WERI-Rb-1 (cell line): Measurements from ENCODE around the gene ITSN1.

ENCODE experiments used
- DNase-seq: peaks from one replicate; pipeline ENCODE4 v3.0.0-alpha.2; 2020
- H3K27ac ChIP-seq: fragments of 250-450 bp; sonication (Bioruptor Pico); 2 replicates; pipeline ENCODE4 v1.5.1; 2020; ENCODE audit warnings: mild to moderate bottlenecking, moderate library complexity
- H3K27me3 ChIP-seq: fragments of 250-450 bp; sonication (Bioruptor Pico); 2 replicates; pipeline ENCODE4 v1.5.1; 2021; ENCODE audit warnings: mild to moderate bottlenecking, low read depth, moderate library complexity; ENCODE audit not compliant: insufficient read depth, severe bottlenecking
- H3K36me3 ChIP-seq: fragments of 250-450 bp; sonication (Bioruptor Pico); 2 replicates; pipeline ENCODE4 v1.5.1; 2020; ENCODE audit warnings: mild to moderate bottlenecking, moderate library complexity
- H3K4me3 ChIP-seq: 2 replicates; pipeline ENCODE4 v1.5.1; 2011; ENCODE audit warnings: low read depth, mild to moderate bottlenecking, control low read depth, low read length
- H3K9me3 ChIP-seq: fragments of 250-450 bp; sonication (Bioruptor Pico); 2 replicates; pipeline ENCODE4 v1.5.1; 2021; ENCODE audit warnings: mild to moderate bottlenecking, moderate library complexity; ENCODE audit not compliant: severe bottlenecking
- CTCF ChIP-seq: IDR thresholded peaks from 2 replicates; pipeline ENCODE4 v1.5.1; 2011; ENCODE audit warnings: low read depth, mild to moderate bottlenecking, control low read depth, inconsistent platforms, low read length

ITSN1 gene

GRCh38 chr21:33648555-33648954 lies 6.3 kb downstream of the ITSN1 start:
- Histone ChIP-seq H3K27ac (no peak overlapping the region), H3K9me3 (no peaks in the 10 kb centered on the region), H3K27me3 (no peaks in the 10 kb centered on the region), H3K36me3 (no peaks in the 10 kb centered on the region; the same call in 1 of the 2 replicates), H3K4me3 (no peak overlapping the region)
- TF ChIP-seq CTCF, result no peak
- DNase-seq, result no peak

- Histone ChIP-seq H3K27ac (no peak overlapping the region), H3K9me3 (no peaks in the 10 kb centered on the region), H3K4me3 (no peak overlapping the region), H3K27me3 (no peaks in the 10 kb centered on the region), H3K36me3 (no peaks in the 10 kb centered on the region; the same call in 1 of the 2 replicates)
- TF ChIP-seq CTCF, result no peak
- no peak for DNase-seq
Observed at GRCh38 chr21:33650230-33650629, 7.9 kb downstream of the ITSN1 start.

- no peaks in the 10 kb centered on the region for H3K9me3 ChIP-seq
- H3K27ac ChIP-seq, result no peak overlapping the region
- no peak overlapping the region for H3K4me3 ChIP-seq
- H3K27me3 ChIP-seq, result no peaks in the 10 kb centered on the region
- no peak for TF ChIP-seq CTCF
- no peaks in the 10 kb centered on the region; the same call in 1 of the 2 replicates for H3K36me3 ChIP-seq
- DNase-seq, result no peak
Observed at GRCh38 chr21:33650929-33651509, 8.7 kb downstream of the ITSN1 start.

- no peaks in the 10 kb centered on the region for H3K9me3 ChIP-seq
- H3K36me3 ChIP-seq, result no peaks in the 10 kb centered on the region; the same call in 1 of the 2 replicates
- H3K4me3 ChIP-seq, result no peak overlapping the region
- no peaks in the 10 kb centered on the region for H3K27me3 ChIP-seq
- DNase-seq, result peak; percentile 66
- TF ChIP-seq CTCF, result no peak
- no peak overlapping the region for H3K27ac ChIP-seq
Observed at GRCh38 chr21:33651965-33652680, 9.8 kb downstream of the ITSN1 start.

- H3K4me3 ChIP-seq, result no peak overlapping the region
- no peak overlapping the region for H3K27ac ChIP-seq
- H3K9me3 ChIP-seq, result no peaks in the 10 kb centered on the region
- H3K27me3 ChIP-seq, result no peaks in the 10 kb centered on the region
- H3K36me3 ChIP-seq, result no peaks in the 10 kb centered on the region; the same call in 1 of the 2 replicates
- TF ChIP-seq CTCF, result no peak
- DNase-seq, result no peak
Observed at GRCh38 chr21:33654412-33654811, 12.1 kb downstream of the ITSN1 start.
